ENCODE results near the gene TAC4.

The TAC4 gene

GRCh38 chr17:49848019-49848473 lies at the start of gene TAC4:
Gene TAC4, minus strand, starts transcription at chr17:49848069. Its CDS starts 52 bp downstream, at chr17:49848017.
- TF ChIP-seq CTCF (IDR thresholded peaks at IDR 0.05; ENCODE audit: extremely low read depth, insufficient read depth, missing control alignments) = no peak
- in situ Hi-C loops (cut with MboI; ENCODE audit: low pct_unique_long_range_greater_than_20kb, low sequenced_read_pairs, unreplicated experiment) = loop anchor here (25.0 kb wide), 1 partner anchor 286 kb away; no protein-coding TSS in a partner anchor
- no peak for DNase-seq (ENCODE audit: low spot score)

GRCh38 chr17:49896860-49897259 lies 49.0 kb upstream of the TAC4 start:
- no peak for TF ChIP-seq CTCF (IDR thresholded peaks at IDR 0.05; ENCODE audit: extremely low read depth, insufficient read depth, missing control alignments)
- no peak for DNase-seq (ENCODE audit: low spot score)
- in situ Hi-C loops (cut with MboI; ENCODE audit: low pct_unique_long_range_greater_than_20kb, low sequenced_read_pairs, unreplicated experiment) = no loop called here

GRCh38 chr17:49896222-49896621 lies 48.4 kb upstream of the TAC4 start:
- in situ Hi-C loops (cut with MboI; ENCODE audit: low pct_unique_long_range_greater_than_20kb, low sequenced_read_pairs, unreplicated experiment) = no loop called here
- DNase-seq (ENCODE audit: low spot score) = no peak
- no peak for TF ChIP-seq CTCF (IDR thresholded peaks at IDR 0.05; ENCODE audit: extremely low read depth, insufficient read depth, missing control alignments)

- no peak for DNase-seq (ENCODE audit: low spot score)
- in situ Hi-C loops (cut with MboI; ENCODE audit: low pct_unique_long_range_greater_than_20kb, low sequenced_read_pairs, unreplicated experiment) = no loop called here
- TF ChIP-seq CTCF (IDR thresholded peaks at IDR 0.05; ENCODE audit: extremely low read depth, insufficient read depth, missing control alignments) = no peak
These were observed 47.9 kb upstream of the TAC4 start for GRCh38 chr17:49895812-49896211.

- in situ Hi-C loops (cut with MboI; ENCODE audit: low pct_unique_long_range_greater_than_20kb, low sequenced_read_pairs, unreplicated experiment) = no loop called here
- TF ChIP-seq CTCF (IDR thresholded peaks at IDR 0.05; ENCODE audit: extremely low read depth, insufficient read depth, missing control alignments) = no peak
These were observed 46.9 kb upstream of the TAC4 start for GRCh38 chr17:49894761-49895160.

GRCh38 chr17:49891694-49892389 lies 44.0 kb upstream of the TAC4 start:
- in situ Hi-C loops (cut with MboI; ENCODE audit: low pct_unique_long_range_greater_than_20kb, low sequenced_read_pairs, unreplicated experiment) = no loop called here
- TF ChIP-seq CTCF (IDR thresholded peaks at IDR 0.05; ENCODE audit: extremely low read depth, insufficient read depth, missing control alignments) = no peak
- no peak for DNase-seq (ENCODE audit: low spot score)

More at GRCh38 chr17:49894761-49895160, 46.9 kb upstream of the TAC4 start:
- no peak for DNase-seq (ENCODE audit: low spot score)
